IMR-90 (cell line): ENCODE data around the gene SPIN1. TPM values are rescaled to one million over a fixed set of nuclear protein-coding genes. Genes with fewer than 3 reads are reported as not detected.
A peak's percentile ranks its signal among the peaks of the same experiment; 100 is the strongest.

Experiments used
- ATAC-seq: fragments of 200-7000 bp; cut with Tn5 transposase; 2 replicates; pipeline ENCODE4 v1.9.1; 2020; ENCODE audit warnings: low read depth, mild to moderate bottlenecking, moderate library complexity
- BruUV-seq: library from RNA; stranded (reverse); fragments of 400-500 nt; replicated peaks from 2 replicates; lab custom pipeline; 2021; lab: Mats Ljungman, UMichigan
- CTCF ChIA-PET: fragments of 300-600 bp; formaldehyde crosslinking; extraction: SDS; loops from one replicate; lab custom pipeline; 2021; ENCODE audit warnings: antibody characterized with exemption; lab: Yijun Ruan, JAX
- POLR2A ChIA-PET: fragments of 300-600 bp; sonication (Branson Sonifier 250); formaldehyde crosslinking; loops from one replicate; lab custom pipeline; 2022; ENCODE audit warnings: antibody characterized with exemption; ENCODE audit not compliant: unreplicated experiment; lab: Charles Lee
- DNase-seq: peaks from one replicate; pipeline ENCODE4 v3.0.0; 2013
- H2AFZ ChIP-seq: replicated peaks from 2 replicates; pipeline ENCODE3; 2013; ENCODE audit warnings: low read length, mild to moderate bottlenecking; ENCODE audit not compliant: poor library complexity
- H2AK5ac ChIP-seq: 2 replicates; pipeline ENCODE4 v1.6.1; 2013; ENCODE audit warnings: low read depth, low read length, inconsistent platforms
- H2AK9ac ChIP-seq: replicated peaks from 2 replicates; pipeline ENCODE3; 2013; ENCODE audit warnings: mild to moderate bottlenecking, low read depth, low read length, moderate library complexity; ENCODE audit not compliant: poor library complexity
- H2BK120ac ChIP-seq: 2 replicates; pipeline ENCODE4 v1.6.1; 2013; ENCODE audit warnings: low read depth, low read length, inconsistent platforms
- H2BK15ac ChIP-seq: 3 replicates; pipeline ENCODE4 v1.6.1; 2013; ENCODE audit warnings: low read depth, low read length, inconsistent platforms
- H2BK20ac ChIP-seq: 2 replicates; pipeline ENCODE4 v1.6.1; 2013; ENCODE audit warnings: low read depth, mild to moderate bottlenecking, inconsistent platforms, low read length, moderate library complexity
- H2BK5ac ChIP-seq: 2 replicates; pipeline ENCODE4 v1.6.1; 2013; ENCODE audit warnings: mild to moderate bottlenecking, low read depth, low read length, inconsistent platforms; ENCODE audit not compliant: poor library complexity, severe bottlenecking
- H3K14ac ChIP-seq: replicated peaks from 2 replicates; pipeline ENCODE4 v1.6.1; 2013; ENCODE audit warnings: low read depth, low read length, inconsistent platforms
- H3K18ac ChIP-seq: 2 replicates; pipeline ENCODE4 v1.6.1; 2013; ENCODE audit warnings: low read depth, low read length, control low read depth
- H3K23ac ChIP-seq: 2 replicates; pipeline ENCODE4 v1.6.1; 2013; ENCODE audit warnings: low read depth, low read length, inconsistent platforms
- H3K27ac ChIP-seq: 2 replicates; pipeline ENCODE4 v1.5.1; 2013; ENCODE audit warnings: mild to moderate bottlenecking, control low read depth, low read length; ENCODE audit not compliant: insufficient read depth
- H3K27me3 ChIP-seq: 2 replicates; pipeline ENCODE4 v1.6.1; 2013; ENCODE audit warnings: low read length; ENCODE audit not compliant: control insufficient read depth, insufficient read depth
- H3K36me3 ChIP-seq: 2 replicates; pipeline ENCODE4 v1.6.1; 2013; ENCODE audit warnings: low read length, mixed read lengths; ENCODE audit not compliant: control insufficient read depth, insufficient read depth
- H3K4ac ChIP-seq: 2 replicates; pipeline ENCODE4 v1.6.1; 2013; ENCODE audit warnings: low read depth, low read length, inconsistent platforms
- H3K4me1 ChIP-seq: 2 replicates; pipeline ENCODE4 v1.6.1; 2013; ENCODE audit warnings: low read length, mixed read lengths; ENCODE audit not compliant: control insufficient read depth, insufficient read depth
- H3K4me2 ChIP-seq: 2 replicates; pipeline ENCODE4 v1.6.1; 2013; ENCODE audit warnings: low read depth, mild to moderate bottlenecking, control low read depth, low read length, moderate library complexity
- H3K4me3 ChIP-seq: 2 replicates; pipeline ENCODE4 v1.5.1; 2013; ENCODE audit warnings: low read depth, mild to moderate bottlenecking, control low read depth, low read length, moderate library complexity; ENCODE audit not compliant: insufficient read depth
- H3K56ac ChIP-seq: 2 replicates; pipeline ENCODE4 v1.6.1; 2013; ENCODE audit warnings: low read length, inconsistent platforms; ENCODE audit not compliant: insufficient read depth; ENCODE audit errors: extremely low read depth
- H3K79me1 ChIP-seq, 2 experiments: 2 replicates each; pipeline ENCODE4 v1.6.1; 2013; ENCODE audit warnings: low read length in 2 of 2, inconsistent platforms in 1 of 2, low read depth in 1 of 2
- H3K9ac ChIP-seq: 2 replicates; pipeline ENCODE4 v1.6.1; 2013; ENCODE audit warnings: low read depth, low read length, control low read depth
- H3K9me1 ChIP-seq: 2 replicates; pipeline ENCODE4 v1.6.1; 2013; ENCODE audit warnings: low read length, inconsistent platforms; ENCODE audit not compliant: insufficient read depth
- H3K9me3 ChIP-seq: 2 replicates; pipeline ENCODE4 v1.6.1; 2013; ENCODE audit warnings: low read length; ENCODE audit not compliant: control insufficient read depth, insufficient read depth
- H4K20me1 ChIP-seq: 2 replicates; pipeline ENCODE4 v1.6.1; 2013; ENCODE audit warnings: low read length, inconsistent platforms; ENCODE audit not compliant: insufficient read depth
- H4K5ac ChIP-seq: 2 replicates; pipeline ENCODE4 v1.6.1; 2013; ENCODE audit warnings: mild to moderate bottlenecking, low read depth, low read length, control low read depth
- H4K8ac ChIP-seq, 2 experiments: 2 replicates each; pipeline ENCODE4 v1.6.1; 2013; ENCODE audit warnings: low read depth in 2 of 2, low read length in 2 of 2, control low read depth in 1 of 2, inconsistent platforms in 1 of 2
- H4K91ac ChIP-seq: 2 replicates; pipeline ENCODE4 v1.6.1; 2013; ENCODE audit warnings: low read depth, low read length, inconsistent platforms; ENCODE audit not compliant: insufficient read depth
- NFE2L2 ChIP-seq: fragments of 150-350 bp; IDR thresholded peaks from 2 replicates; pipeline ENCODE4 v1.6.1; 2016; ENCODE audit warnings: low read depth, mild to moderate bottlenecking, low read length
- WGBS, 2 experiments: methylation state at CpG; one replicate each; pipeline versions ENCODE4 v1.1.5 to v1.1.7; 2013; ENCODE audit warnings: missing lambda C conversion rate in 2 of 2; ENCODE audit not compliant: insufficient read length in 1 of 2; ENCODE audit errors: extremely low coverage in 2 of 2; 5-methylcytosine and 5-hydroxymethylcytosine counted together
- dilution Hi-C: fragments of 300-500 bp; cut with HindIII; formaldehyde crosslinking; loops from one replicate; pipeline ENCODE4 v1.14.3; 2018; ENCODE audit warnings: low sequenced_read_pairs; ENCODE audit not compliant: unreplicated experiment
- in situ Hi-C: fragments of 300-500 bp; cut with MboI; formaldehyde crosslinking; loops from 3 replicates; pipeline ENCODE4 v1.14.3; 2019; ENCODE audit warnings: low sequenced_read_pairs, inconsistent platforms, mixed read lengths
- intact Hi-C: fragments of 100-400 bp; cut with micrococcal nuclease; formaldehyde crosslinking; loops from 2 replicates; pipeline ENCODE4 v1.10.0; 2022
- polyA plus RNA-seq, 3 experiments: library from polyadenylated mRNA; depleted of rRNA; stranded (reverse); fragments of >200 nt; gene quantifications; 2 replicates each; pipeline ENCODE4 v1.2.3, GENCODE V29; 2012; ENCODE audit warnings: low replicate concordance in 1 of 3
- total RNA-seq: library from RNA; depleted of rRNA; stranded (reverse); fragments of >200 nt; gene quantifications from 2 replicates; pipeline ENCODE4 v1.2.3, GENCODE V29; 2012

Gene SPIN1
- total and polyA plus RNA-seq, 2 of the 4 experiments (the other 2 are of a cell fraction) = 63.3 to 141 TPM

DNA sequence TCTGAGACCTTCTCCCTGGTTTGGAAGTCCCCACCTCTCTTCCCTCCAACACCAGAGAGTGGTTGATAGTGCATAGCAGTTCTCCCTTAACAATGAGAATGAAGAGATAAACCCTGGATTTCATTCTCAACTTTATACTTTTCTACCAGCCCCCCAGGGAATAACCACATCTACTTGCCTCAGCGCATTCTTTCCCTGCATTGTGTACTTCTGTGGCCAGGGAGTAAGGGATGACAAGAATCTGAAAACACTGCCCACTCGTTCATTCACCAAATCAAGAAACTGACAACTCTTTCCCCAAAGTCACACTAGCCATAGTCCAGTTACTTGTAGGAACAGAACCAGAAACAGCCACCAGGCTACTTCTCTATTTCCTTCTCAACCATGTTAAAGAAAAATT lies 46.0 kb upstream of the SPIN1 start:
- Histone ChIP-seq H2AK9ac (no peak overlapping the region), H3K79me1 (no peaks in the 10 kb centered on the region), H3K9me3 (no peaks in the 10 kb centered on the region), H3K9me1 (no peaks in the 10 kb centered on the region), H4K5ac (no peak overlapping the region), H2BK5ac (no peak overlapping the region), H3K4me3 (no peak overlapping the region), H3K56ac (no peak overlapping the region), H2BK20ac (no peak overlapping the region), H4K20me1 (no peaks in the 10 kb centered on the region), H3K4ac (no peak overlapping the region), H3K4me1 (peaks cover 3% of the 10 kb centered on the region; the same call in 1 of the 2 replicates), H3K18ac (no peak overlapping the region), H2AFZ (no peak overlapping the region), H3K27ac (no peak overlapping the region), H3K4me2 (no peak overlapping the region; the same call in 1 of the 2 replicates), H3K14ac (no peak overlapping the region), H2AK5ac (no peak overlapping the region), H4K91ac (no peak overlapping the region), H4K8ac (no peak overlapping the region), H3K27me3 (no peaks in the 10 kb centered on the region), H2BK15ac (no peak overlapping the region), H3K23ac (no peak overlapping the region), H3K9ac (no peak overlapping the region), H2BK120ac (0 out of 2 replicates have a peak overlapping the region, but pooled peaks have one; percentile 40), H3K36me3 (no peaks in the 10 kb centered on the region)
- ATAC-seq (no peak), DNase-seq (peak; percentile 12)
- dilution Hi-C loops (no loop called here), intact Hi-C loops (no loop called here), in situ Hi-C loops (no loop called here)
- BruUV-seq = no TSS peak
- POLR2A ChIA-PET = no interaction called here
- WGBS, 2 experiments = 60% methylated on average over 1 of the region's 2 CpGs; no CpG with 5 or more reads in 1 of the 2 experiments
- CTCF ChIA-PET = no interaction called here
- TF ChIP-seq NFE2L2 = no peak
